ENCODE data around the gene PET100.

DNA sequence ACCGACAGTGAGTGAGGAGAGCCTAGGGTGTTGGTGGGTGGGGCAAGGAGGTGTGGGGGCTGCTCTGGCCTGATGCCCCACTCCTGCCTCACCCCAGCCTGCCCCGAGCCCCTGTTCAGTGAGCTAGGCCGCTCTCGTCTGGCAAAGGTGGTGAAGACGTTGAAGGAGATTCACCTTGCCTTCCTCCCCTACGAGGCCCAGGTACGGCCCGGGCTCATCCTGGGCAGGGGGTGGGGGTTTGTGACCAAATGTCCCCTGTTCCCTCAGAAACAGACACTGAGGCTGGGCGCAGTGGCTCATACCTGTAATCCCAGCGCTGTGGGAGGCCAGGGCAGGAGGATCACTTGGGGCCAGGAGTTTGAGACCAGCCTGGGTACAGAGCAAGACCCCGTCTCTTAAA is 11.2 kb downstream of the PET100 start:
- no peak for TF ChIP-seq POLR2A (IDR thresholded peaks at IDR 0.05; ENCODE audit: borderline replicate concordance, extremely low read depth, insufficient read depth, insufficient read length)
- TF ChIP-seq MAX (IDR thresholded peaks at IDR 0.05), result no peak
- no peak for TF ChIP-seq CTCF (IDR thresholded peaks at IDR 0.05 in 2 of 3, conservative IDR thresholded peaks at IDR 0.05 in 1 of 3; ENCODE audit: borderline replicate concordance in 1 of 3, insufficient read depth in 1 of 3, low read depth in 2 of 3, low read length in 2 of 3)
- no peak for TF ChIP-seq POLR2AphosphoS5 (IDR thresholded peaks at IDR 0.05; ENCODE audit: low read depth, low read length)
- TF ChIP-seq JUND (IDR thresholded peaks at IDR 0.05), result no peak
- TF ChIP-seq EGR1 (IDR thresholded peaks at IDR 0.05; ENCODE audit: low read depth), result no peak
- no peak for TF ChIP-seq ELF1 (IDR thresholded peaks at IDR 0.05; ENCODE audit: borderline replicate concordance, low read depth)
- TF ChIP-seq EZH2phosphoT487 (IDR thresholded peaks at IDR 0.05; ENCODE audit: borderline replicate concordance), result no peak
- no peak for TF ChIP-seq EZH2 (IDR thresholded peaks at IDR 0.05)
